Hepatocyte (in vitro differentiated cells): ENCODE data around the gene SLC5A10. TPM values are rescaled to one million over a fixed set of nuclear protein-coding genes. Genes with fewer than 3 reads are reported as not detected.

Source experiments
- DNase-seq: peaks from one replicate; pipeline ENCODE4 v3.0.0-alpha.2; 2016; ENCODE audit warnings: low spot score
- H2AFZ ChIP-seq: fragments of 200-600 bp; sonication (generic); 2 replicates; pipeline ENCODE4 v1.6.0; 2016; ENCODE audit warnings: antibody characterized with exemption, mild to moderate bottlenecking
- H3K27ac ChIP-seq: fragments of 200-600 bp; sonication (generic); 2 replicates; pipeline ENCODE4 v1.5.1; 2016; ENCODE audit warnings: mild to moderate bottlenecking
- H3K27me3 ChIP-seq: fragments of 200-600 bp; sonication (generic); 2 replicates; pipeline ENCODE4 v1.6.1; 2016
- H3K36me3 ChIP-seq: fragments of 200-600 bp; sonication (generic); replicated peaks from 2 replicates; pipeline ENCODE4 v1.5.1; 2016; ENCODE audit warnings: low read depth; ENCODE audit not compliant: insufficient read depth
- H3K4me1 ChIP-seq: fragments of 200-600 bp; sonication (generic); 2 replicates; pipeline ENCODE4 v1.5.1; 2016; ENCODE audit warnings: mild to moderate bottlenecking, moderate library complexity; ENCODE audit not compliant: insufficient read depth
- H3K4me2 ChIP-seq: fragments of 200-600 bp; sonication (generic); 2 replicates; pipeline ENCODE4 v1.6.0; 2016
- H3K4me3 ChIP-seq: fragments of 200-600 bp; sonication (generic); 2 replicates; pipeline ENCODE4 v1.5.1; 2016; ENCODE audit warnings: mild to moderate bottlenecking
- H3K79me2 ChIP-seq: fragments of 200-600 bp; sonication (generic); 2 replicates; pipeline ENCODE4 v1.6.0; 2017; ENCODE audit warnings: mild to moderate bottlenecking
- H3K9me2 ChIP-seq: fragments of 200-600 bp; sonication (generic); replicated peaks from 2 replicates; pipeline ENCODE4 v1.6.0; 2017; ENCODE audit warnings: mild to moderate bottlenecking; ENCODE audit not compliant: insufficient read depth
- H3K9me3 ChIP-seq: fragments of 200-600 bp; sonication (generic); 2 replicates; pipeline ENCODE4 v1.5.1; 2016; ENCODE audit warnings: low read depth, mild to moderate bottlenecking
- H4K20me1 ChIP-seq: fragments of 200-600 bp; sonication (generic); 2 replicates; pipeline ENCODE4 v1.6.0; 2016; ENCODE audit warnings: mild to moderate bottlenecking; ENCODE audit not compliant: insufficient read depth, poor library complexity, severe bottlenecking
- EZH2 ChIP-seq: fragments of 200-600 bp; sonication (generic); IDR thresholded peaks from 2 replicates; pipeline ENCODE4 v1.6.1; 2016; ENCODE audit warnings: antibody characterized with exemption, mild to moderate bottlenecking, borderline replicate concordance
- EZH2phosphoT487 ChIP-seq: fragments of 200-600 bp; sonication (generic); IDR thresholded peaks from one replicate; pipeline ENCODE4 v1.6.1; 2018; ENCODE audit warnings: antibody characterized with exemption, mild to moderate bottlenecking, low read depth, moderate library complexity; ENCODE audit not compliant: unreplicated experiment, severe bottlenecking
- WGBS: methylation state at CpG from one replicate; pipeline ENCODE4 v1.1.6; 2016; ENCODE audit warnings: low lambda C conversion rate; ENCODE audit errors: missing lambda C conversion rate; 5-methylcytosine and 5-hydroxymethylcytosine counted together
- polyA plus RNA-seq: library from polyadenylated mRNA; unstranded; fragments of >200 nt; fragmentation: Nextera tagmentation; extraction: Ambion mirVana; gene quantifications from 2 replicates; pipeline ENCODE4 v1.2.1, GENCODE V29; 2016
- total RNA-seq: library from RNA; depleted of rRNA; stranded (reverse); fragments of >200 nt; gene quantifications from 2 replicates; pipeline ENCODE4 v1.2.3, GENCODE V29; 2014
- TF ChIP-seq, protein P1 (sequence below): fragments of 200-600 bp; sonication (generic); IDR thresholded peaks from 2 replicates; pipeline ENCODE4 v1.5.1; 2016; ENCODE audit warnings: antibody characterized with exemption, mild to moderate bottlenecking; ENCODE audit not compliant: poor library complexity

Gene SLC5A10
- total and polyA plus RNA-seq, 2 experiments from 2014 or later, result 0.22 TPM; not detected in 1

DNA sequence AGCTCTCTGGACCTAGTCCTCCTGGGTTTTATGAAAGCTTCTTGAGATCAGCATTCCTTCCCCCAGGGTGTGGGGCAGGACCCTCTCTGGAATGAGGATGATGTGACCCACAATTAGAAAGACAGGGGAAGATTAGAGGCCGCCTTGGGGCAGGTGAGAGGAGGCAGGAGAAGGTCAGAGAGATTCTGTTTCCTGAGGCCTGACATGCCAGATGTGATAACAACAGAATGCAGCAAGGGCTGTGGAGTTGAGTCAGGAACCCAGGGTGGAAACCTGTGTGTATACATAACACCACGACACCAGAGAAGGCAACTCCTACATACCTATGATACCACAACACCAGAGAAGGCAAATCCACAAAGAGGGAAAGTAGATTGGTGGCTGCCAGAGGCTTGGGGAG is 5.4 kb upstream of the SLC5A10 start:
- Histone ChIP-seq H3K9me2 (no peaks in the 10 kb centered on the region), H3K36me3 (no peaks in the 10 kb centered on the region), H3K4me3 (no peak overlapping the region), H2AFZ (no peak overlapping the region), H3K27ac (no peak overlapping the region), H4K20me1 (no peaks in the 10 kb centered on the region), H3K4me1 (peaks cover 17% of the 10 kb centered on the region), H3K79me2 (no peaks in the 10 kb centered on the region), H3K4me2 (no peak overlapping the region), H3K27me3 (no peaks in the 10 kb centered on the region), H3K9me3 (no peaks in the 10 kb centered on the region)
- 41% methylated on average over 2 of the region's 2 CpGs for WGBS
- no peak for TF ChIP-seq EZH2
- TF ChIP-seq, protein P1, sequence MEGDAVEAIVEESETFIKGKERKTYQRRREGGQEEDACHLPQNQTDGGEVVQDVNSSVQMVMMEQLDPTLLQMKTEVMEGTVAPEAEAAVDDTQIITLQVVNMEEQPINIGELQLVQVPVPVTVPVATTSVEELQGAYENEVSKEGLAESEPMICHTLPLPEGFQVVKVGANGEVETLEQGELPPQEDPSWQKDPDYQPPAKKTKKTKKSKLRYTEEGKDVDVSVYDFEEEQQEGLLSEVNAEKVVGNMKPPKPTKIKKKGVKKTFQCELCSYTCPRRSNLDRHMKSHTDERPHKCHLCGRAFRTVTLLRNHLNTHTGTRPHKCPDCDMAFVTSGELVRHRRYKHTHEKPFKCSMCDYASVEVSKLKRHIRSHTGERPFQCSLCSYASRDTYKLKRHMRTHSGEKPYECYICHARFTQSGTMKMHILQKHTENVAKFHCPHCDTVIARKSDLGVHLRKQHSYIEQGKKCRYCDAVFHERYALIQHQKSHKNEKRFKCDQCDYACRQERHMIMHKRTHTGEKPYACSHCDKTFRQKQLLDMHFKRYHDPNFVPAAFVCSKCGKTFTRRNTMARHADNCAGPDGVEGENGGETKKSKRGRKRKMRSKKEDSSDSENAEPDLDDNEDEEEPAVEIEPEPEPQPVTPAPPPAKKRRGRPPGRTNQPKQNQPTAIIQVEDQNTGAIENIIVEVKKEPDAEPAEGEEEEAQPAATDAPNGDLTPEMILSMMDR, result no peak
- TF ChIP-seq EZH2phosphoT487, result no peak
- no peak for DNase-seq

DNA sequence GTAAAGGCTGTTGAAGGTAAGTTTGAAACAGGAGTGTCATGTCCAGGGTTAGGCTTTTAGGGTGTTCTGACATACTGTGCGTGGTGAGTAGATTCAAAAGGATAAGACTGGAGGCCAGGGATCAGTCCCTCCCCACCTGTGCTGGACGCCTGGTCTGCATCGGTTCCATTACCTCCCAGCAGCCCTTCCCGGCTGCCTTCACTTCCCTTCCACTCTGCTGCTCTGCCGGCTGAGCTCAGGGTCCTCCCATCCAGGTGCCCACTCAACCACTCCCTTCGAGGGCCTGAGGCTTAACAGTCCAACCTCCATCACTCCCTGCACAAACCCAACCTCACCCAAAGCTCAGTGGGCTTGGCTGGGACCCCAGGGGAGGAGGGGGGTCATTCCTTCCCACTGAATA is 4.1 kb upstream of the SLC5A10 start:
- Histone ChIP-seq H3K36me3 (no peaks in the 10 kb centered on the region), H3K27ac (no peak overlapping the region), H3K27me3 (no peaks in the 10 kb centered on the region), H2AFZ (no peak overlapping the region), H3K4me2 (no peak overlapping the region), H4K20me1 (no peaks in the 10 kb centered on the region), H3K9me3 (no peaks in the 10 kb centered on the region), H3K79me2 (no peaks in the 10 kb centered on the region), H3K9me2 (no peaks in the 10 kb centered on the region), H3K4me3 (no peak overlapping the region), H3K4me1 (peaks cover 17% of the 10 kb centered on the region)
- TF ChIP-seq EZH2 (no peak), EZH2phosphoT487 (no peak)
- TF ChIP-seq, protein P1, result no peak
- WGBS, result 84% methylated on average over 6 of the region's 6 CpGs
- no peak for DNase-seq

DNA sequence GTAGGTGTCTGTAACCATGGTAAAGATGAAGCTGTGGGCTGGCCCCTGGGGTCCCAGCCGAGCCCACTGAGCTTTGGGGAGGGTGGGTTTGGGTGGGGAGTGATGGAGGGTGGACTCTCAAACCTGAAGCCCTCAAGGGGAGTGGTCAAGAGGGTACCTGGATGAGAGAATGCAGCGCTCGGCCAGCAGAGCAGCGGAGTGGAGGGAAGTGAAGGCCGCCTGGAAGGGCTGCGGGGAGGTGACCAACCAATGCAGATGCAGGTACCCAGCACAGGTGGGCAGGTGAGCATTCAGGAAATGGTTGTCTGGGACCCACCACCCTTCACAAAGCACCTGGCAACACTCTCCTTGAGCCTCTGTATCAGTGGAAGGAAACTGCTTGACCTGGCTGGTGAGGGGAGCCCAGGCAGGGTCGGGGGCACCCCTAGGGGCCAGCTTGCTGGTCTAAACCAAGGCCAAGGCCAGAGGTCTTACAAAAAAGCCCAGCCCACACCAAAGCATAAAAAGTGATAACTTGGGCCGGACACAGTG is 3.4 kb upstream of the SLC5A10 start:
- H3K27me3 ChIP-seq, result no peaks in the 10 kb centered on the region
- no peaks in the 10 kb centered on the region for H3K36me3 ChIP-seq
- WGBS, result 94% methylated on average over 5 of the region's 8 CpGs
- H3K79me2 ChIP-seq, result no peaks in the 10 kb centered on the region
- H3K9me2 ChIP-seq, result no peaks in the 10 kb centered on the region
- DNase-seq, result no peak
- TF ChIP-seq, protein P1, result no peak
- TF ChIP-seq EZH2, result no peak
- H3K4me3 ChIP-seq, result no peak overlapping the region
- no peak overlapping the region for H2AFZ ChIP-seq
- H3K9me3 ChIP-seq, result no peaks in the 10 kb centered on the region
- H3K4me1 ChIP-seq, result peaks cover 17% of the 10 kb centered on the region
- no peaks in the 10 kb centered on the region for H4K20me1 ChIP-seq
- no peak overlapping the region for H3K27ac ChIP-seq
- H3K4me2 ChIP-seq, result no peak overlapping the region

DNA sequence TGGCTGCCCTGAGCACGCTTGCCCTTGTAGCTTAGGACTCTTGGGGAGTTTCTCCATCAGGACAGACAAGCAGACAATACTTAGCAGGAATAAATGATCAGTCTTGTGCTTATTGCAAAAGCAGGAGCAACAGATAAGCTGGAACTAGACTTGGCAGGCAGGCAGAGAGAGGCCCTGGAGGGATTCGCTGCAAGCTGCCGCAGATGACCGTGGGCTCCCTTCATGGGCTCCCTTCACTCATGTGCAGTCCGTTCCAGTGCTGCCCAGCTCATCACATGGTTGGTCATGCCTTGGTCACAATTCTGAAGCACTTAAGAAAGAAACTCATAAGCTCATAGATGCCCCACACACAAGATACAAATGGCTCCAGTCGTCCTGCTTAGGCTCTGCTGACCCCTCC is 2.4 kb upstream of the SLC5A10 start:
- H4K20me1 ChIP-seq, result no peaks in the 10 kb centered on the region
- H3K27me3 ChIP-seq, result no peaks in the 10 kb centered on the region
- no peaks in the 10 kb centered on the region for H3K9me2 ChIP-seq
- no peak for DNase-seq
- TF ChIP-seq EZH2phosphoT487, result no peak
- TF ChIP-seq, protein P1, result no peak
- no peak for TF ChIP-seq EZH2
- no peaks in the 10 kb centered on the region for H3K79me2 ChIP-seq
- H3K9me3 ChIP-seq, result no peaks in the 10 kb centered on the region
- H3K4me2 ChIP-seq, result no peak overlapping the region
- H3K27ac ChIP-seq, result no peak overlapping the region
- no peaks in the 10 kb centered on the region for H3K36me3 ChIP-seq
- 86% methylated on average over 6 of the region's 6 CpGs for WGBS
- H3K4me1 ChIP-seq, result peaks cover 17% of the 10 kb centered on the region
- no peak overlapping the region for H3K4me3 ChIP-seq
- H2AFZ ChIP-seq, result no peak overlapping the region
